CD4-positive, alpha-beta T cell treated with Interleukin-2 at 100 ng/mL for 4 hours (primary cell): Measurements from ENCODE around the gene CYP3A5.
"Not testable (repeated sequence)": the region's sequence is repeated elsewhere in the genome, so short reads cannot be mapped to it uniquely, and the experiment has no call there.

Experiments used
- DNase-seq: peaks from one replicate; pipeline ENCODE4 v3.0.0-alpha.2; 2020; ENCODE audit warnings: low spot score

Gene CYP3A5

DNA sequence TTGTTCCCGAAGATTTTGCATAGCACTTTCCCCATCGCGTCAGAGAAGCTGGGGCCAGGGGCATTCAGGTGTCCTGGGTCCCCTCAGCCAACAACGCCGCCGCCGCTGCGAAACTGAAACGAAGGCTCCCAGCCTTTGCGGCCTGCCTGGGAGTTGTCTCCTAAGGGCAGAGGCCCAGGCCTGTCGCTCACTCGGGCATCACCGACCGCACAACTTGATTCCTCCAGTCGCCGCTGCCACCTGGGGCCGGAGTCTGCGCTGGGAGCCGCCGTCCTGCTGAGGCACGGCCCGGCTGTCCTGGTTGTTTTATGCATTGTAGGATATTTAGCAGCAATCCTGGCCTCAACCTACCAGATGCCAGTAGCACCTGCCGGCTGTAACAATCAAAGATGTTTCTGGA is 41.1 kb downstream of the CYP3A5 start:
- DNase-seq: no peak

- not testable (repeated sequence) for DNase-seq
Observed at GRCh38 chr7:99637414-99637813, 42.4 kb downstream of the CYP3A5 start.

GRCh38 chr7:99631295-99632109 is 48.3 kb downstream of the CYP3A5 start:
- DNase-seq: no peak

DNA sequence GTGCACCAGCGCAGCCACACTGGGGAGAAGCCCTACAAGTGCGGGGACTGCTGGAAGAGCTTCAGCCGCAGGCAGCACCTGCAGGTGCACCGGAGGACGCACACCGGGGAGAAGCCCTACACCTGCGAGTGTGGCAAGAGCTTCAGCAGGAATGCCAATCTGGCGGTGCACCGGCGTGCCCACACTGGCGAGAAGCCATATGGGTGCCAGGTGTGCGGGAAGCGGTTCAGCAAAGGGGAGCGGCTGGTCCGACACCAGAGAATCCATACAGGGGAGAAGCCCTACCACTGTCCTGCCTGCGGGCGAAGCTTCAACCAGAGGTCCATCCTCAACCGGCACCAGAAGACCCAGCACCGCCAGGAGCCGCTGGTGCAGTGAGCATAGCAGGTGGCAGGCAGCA is 50.2 kb downstream of the CYP3A5 start:
- no peak for DNase-seq

DNA sequence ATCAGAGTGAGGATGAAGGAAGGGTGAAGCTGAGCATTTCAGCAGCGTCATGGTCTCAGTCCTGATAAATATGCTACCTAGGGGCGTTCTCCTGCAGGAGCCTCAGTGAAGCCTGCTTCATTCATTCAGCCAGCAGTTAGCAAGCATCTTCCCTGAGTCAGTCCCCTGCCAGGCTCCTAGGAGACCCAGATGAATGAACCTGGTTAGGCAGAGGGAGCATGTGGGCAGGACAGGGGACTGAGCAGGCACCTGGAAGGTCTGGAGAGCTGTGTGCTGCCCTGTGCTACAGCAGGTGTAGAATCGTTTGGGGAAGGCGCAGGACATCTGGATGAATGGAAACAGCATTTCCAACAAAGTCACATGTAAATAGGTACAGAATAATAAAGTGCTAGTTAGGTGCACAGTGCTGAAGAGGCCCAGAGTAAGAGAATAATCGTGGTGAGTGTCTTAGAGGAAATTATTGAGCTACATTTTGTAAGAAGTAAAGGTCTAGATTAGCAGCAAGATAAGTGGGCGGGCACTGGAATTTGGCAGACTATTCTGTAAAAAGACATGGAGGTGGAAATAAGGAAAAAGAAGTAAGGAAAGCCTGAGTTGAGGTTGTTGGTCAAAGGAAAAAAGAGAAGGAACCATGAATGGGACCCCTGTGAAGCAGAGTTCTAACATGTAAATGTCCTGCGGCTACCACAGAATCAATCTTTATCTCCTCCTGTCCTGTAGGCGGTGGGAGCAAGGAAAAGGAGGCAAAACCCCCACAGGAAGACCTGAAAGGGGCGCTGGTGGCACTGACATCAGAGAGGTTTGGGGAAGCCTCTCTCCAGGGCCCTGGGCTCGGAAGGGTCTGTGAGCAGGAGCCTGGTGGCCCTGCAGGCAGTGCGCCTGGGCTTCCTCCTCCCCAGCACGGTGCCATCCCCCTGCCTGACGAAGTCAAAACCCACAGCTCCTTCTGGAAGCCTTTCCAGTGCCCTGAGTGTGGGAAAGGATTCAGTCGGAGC is 51.0 kb downstream of the CYP3A5 start:
- DNase-seq: no peak

- no peak for DNase-seq
Observed at GRCh38 chr7:99627513-99627912, 52.3 kb downstream of the CYP3A5 start.

- no peak for DNase-seq
Observed at GRCh38 chr7:99626661-99627060, 53.1 kb downstream of the CYP3A5 start.

GRCh38 chr7:99625961-99626360 is 53.8 kb downstream of the CYP3A5 start:
- DNase-seq: no peak

- DNase-seq: no peak
Observed at GRCh38 chr7:99625321-99625720, 54.5 kb downstream of the CYP3A5 start.

DNA sequence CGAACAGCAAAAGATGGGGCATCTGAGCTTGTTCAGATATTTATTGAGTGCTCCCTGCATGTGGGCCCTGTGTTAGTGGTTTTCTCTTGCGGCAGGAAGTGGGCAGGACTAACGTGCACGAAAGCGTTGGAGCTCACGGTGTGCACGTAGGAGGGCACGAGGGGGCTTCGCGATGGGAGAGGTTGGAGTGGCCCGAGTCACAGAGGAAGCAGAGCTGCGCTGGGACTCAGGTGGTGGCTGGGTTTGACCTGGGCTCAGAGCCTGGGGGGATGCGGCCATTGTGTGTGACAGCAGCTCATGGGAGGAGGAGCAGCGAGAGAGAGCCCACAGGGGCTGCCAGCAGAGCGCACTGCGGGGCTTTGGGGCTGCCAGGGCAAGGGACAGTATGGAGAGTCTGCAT is 55.3 kb downstream of the CYP3A5 start:
- peak; percentile 61 for DNase-seq

DNA sequence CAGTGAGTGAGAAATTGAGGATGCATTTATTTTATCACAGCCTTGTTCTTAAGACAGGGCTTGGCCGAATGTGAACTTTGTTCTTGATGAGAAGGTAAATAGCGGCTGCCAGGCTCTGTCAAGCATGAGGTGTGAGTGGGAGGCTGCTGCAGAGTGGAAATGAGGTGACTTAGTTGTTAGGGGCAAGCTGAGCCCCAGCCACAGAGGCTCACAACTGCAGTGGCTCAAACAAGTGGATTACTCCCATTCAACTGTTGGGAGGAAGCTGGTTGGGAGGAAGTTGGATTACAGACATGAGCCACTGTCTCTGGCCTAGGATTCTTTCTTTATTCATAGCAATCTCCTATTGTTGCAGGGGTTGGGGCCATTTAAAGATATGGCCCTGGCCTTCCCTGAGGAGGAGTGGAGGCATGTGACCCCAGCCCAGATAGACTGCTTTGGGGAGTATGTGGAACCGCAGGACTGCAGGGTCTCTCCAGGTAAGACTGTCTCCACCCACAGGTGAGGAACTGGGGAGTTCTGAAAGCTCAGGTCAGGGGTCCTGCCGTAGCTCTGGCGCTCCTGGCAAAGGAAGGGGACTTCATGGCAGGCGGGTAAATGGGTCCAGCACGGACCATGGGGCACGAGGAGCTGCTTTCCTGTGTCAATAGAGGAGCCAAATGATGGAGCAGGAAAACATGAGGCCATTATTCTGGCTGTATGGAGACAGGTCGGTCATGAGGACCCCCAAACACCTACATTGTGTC is 55.9 kb downstream of the CYP3A5 start:
- no peak for DNase-seq

DNA sequence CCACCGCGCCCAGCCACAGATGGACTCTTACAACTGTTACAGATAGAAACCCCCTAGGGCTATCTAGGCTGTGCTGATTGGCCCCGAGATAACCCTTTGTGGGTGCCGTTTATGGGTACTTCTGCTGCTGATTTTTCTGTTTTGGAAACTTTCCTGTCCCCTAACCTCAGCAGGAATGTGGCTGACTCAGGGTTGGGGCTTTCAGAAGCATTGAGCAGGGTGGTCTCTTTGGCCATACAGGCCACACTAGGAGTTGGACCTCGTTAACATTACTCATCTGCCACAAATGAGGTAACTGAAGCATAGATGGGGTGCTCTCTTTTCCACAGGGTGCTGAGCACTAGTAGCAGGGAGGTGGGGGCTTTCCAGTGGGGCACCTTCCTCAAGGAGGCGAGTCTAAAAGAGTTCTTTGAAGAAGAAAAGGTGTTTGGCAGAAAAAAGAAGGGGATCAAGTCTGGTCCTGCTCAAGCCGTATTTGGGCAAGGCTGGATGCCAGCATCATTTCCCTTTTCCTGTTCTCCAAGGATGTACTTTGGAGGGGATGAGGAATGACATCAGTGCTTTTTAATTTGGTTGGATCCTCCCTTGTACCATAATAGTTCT is 56.6 kb downstream of the CYP3A5 start:
- DNase-seq: no peak

GRCh38 chr7:99622596-99622995 is 57.2 kb downstream of the CYP3A5 start:
- DNase-seq: no peak

DNA sequence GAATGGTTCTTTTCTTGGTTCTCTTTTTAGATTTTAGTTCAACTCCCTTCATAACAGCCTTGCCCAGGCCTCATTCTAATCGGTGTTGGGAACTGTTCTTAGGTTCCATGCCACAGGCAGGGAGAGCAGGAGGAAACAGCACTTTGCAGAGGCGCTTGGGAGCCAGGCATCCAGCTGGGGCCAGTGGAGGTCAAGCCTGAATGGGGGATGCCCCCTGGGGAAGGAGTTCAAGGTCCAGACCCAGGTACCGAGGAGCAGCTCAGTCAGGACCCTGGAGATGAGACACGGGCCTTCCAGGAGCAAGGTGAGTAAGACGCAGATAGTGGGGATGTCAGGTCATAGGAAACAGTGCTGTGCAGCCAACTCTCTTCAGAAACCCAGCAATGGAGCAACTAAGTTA is 58.5 kb downstream of the CYP3A5 start:
- no peak for DNase-seq

GRCh38 chr7:99619571-99620130 is 60.1 kb downstream of the CYP3A5 start:
- no peak for DNase-seq

GRCh38 chr7:99618726-99619125 is 61.1 kb downstream of the CYP3A5 start:
- no peak for DNase-seq

GRCh38 chr7:99617192-99617781 is 62.5 kb downstream of the CYP3A5 start:
- no peak for DNase-seq

DNA sequence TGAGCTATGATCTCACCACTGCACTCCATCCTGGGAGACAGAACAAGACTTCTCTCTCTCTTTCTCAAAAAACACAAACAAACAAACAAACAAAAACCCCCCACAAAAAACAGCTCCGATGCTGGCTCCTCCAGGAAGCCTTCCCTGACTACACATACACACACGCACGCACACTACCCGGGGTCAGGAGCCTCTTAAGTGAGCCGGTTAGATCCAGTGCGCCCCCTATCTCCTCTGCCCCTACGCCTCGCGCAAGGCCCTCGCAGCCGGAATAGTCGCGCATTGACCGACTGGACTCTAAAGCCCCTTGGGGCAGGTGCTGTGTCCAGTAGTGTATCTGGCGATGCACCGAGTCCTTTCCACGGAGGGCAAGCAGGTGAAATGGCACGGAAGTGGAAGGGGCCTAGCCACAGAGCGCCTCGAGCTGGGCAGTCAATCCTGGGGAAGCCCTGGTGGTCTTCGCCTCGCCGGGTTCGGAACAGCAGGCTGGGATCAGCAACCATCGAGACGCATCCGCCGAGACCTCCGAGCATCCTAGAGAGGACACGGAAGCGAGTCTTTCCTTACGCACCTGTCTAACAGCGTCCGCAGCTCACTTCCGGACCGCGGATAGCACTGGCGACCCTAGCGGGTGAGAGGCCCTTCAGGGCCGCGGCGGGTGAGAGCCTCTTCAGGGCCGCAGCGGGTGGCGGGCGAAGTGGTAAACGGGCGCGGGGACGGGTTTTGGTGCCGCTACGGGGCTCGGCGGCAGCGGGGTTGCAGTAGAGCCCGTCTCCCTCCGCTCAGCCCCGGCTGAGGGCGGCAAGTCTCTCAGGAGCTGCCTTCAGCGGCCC is 63.2 kb downstream of the CYP3A5 start, which contains the start of gene ZSCAN25:
Gene ZSCAN25, plus strand, starts transcription at position 588 of the 833 bp plus-strand sequence. CDS start 2,661 bp downstream, outside the sequence.
- peak; percentile 91 for DNase-seq

DNA sequence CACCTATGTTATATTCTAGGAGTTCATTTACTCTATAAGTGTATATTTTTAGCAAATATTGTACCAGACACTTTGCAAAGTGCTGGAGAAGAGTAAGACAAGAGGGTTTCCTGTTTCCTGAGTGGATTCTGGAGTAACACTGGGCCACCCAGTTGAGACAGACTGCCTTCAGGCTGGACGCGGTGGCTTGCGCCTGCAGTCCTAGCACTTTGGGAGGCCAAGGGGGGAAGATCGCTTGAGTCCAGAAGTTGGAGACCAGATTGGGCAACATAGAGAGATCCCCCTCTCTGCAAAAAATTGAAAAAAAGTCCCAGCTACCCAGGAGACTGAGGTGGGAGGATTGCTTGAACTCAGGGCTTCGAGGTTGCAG is 63.8 kb downstream of the CYP3A5 start:
- DNase-seq: no peak

- DNase-seq: no peak
Observed at GRCh38 chr7:99614495-99614894, 65.3 kb downstream of the CYP3A5 start.
